HepG2 (cell line): Measurements from ENCODE around the gene ACTN1. TPM values are rescaled to one million over a fixed set of nuclear protein-coding genes. Genes with fewer than 3 reads are reported as not detected.

ENCODE experiments used
- ATAC-seq: fragments of 200-7000 bp; cut with Tn5 transposase; 3 replicates; pipeline ENCODE4 v1.9.1; 2020; ENCODE audit warnings: mild to moderate bottlenecking, moderate library complexity
- BruUV-seq: library from RNA; stranded (reverse); fragments of 400-500 nt; replicated peaks from 2 replicates; lab custom pipeline; 2021; lab: Mats Ljungman, UMichigan
- CTCF ChIA-PET: fragments of 300-600 bp; formaldehyde crosslinking; extraction: SDS; loops from one replicate; lab custom pipeline; 2021; ENCODE audit warnings: low total read pairs, inconsistent platforms, low intra/inter-chr PET ratio; lab: Yijun Ruan, JAX
- POLR2A ChIA-PET: fragments of 350-600 bp; sonication (Branson Sonifier 250); formaldehyde crosslinking; loops from one replicate; lab custom pipeline; 2020; ENCODE audit warnings: antibody characterized with exemption, inconsistent platforms; lab: Yijun Ruan, JAX
- DNase-seq: peaks from one replicate; pipeline ENCODE4 v3.0.0-alpha.2; 2015; ENCODE audit warnings: low spot score
- FAIRE-seq: peaks from 3 replicates; lab custom pipeline; 2011; peaks lifted over from hg19 to GRCh38; lab: Jason Lieb, UNC
- H2AFZ ChIP-seq: one replicate; pipeline ENCODE4 v1.6.1; 2011; ENCODE audit warnings: low read length, inconsistent platforms
- H3K27ac ChIP-seq: fragments of 300-600 bp; 3 replicates; pipeline ENCODE4 v1.8.0; 2011; ENCODE audit warnings: mixed run types, mild to moderate bottlenecking, mixed read lengths, low read length, inconsistent platforms; ENCODE audit not compliant: insufficient read depth; ENCODE audit errors: extremely low read length
- H3K27me3 ChIP-seq, 2 experiments: fragments of 200-600 bp in 1 of 2; 2 replicates in 1 of 2; 3 replicates in 1 of 2; pipeline versions ENCODE4 v1.6.0 to v1.8.0; 2011; ENCODE audit warnings: low read length in 2 of 2, mild to moderate bottlenecking in 2 of 2, moderate library complexity in 2 of 2, inconsistent platforms in 1 of 2; ENCODE audit not compliant: insufficient read depth in 2 of 2, control insufficient read depth in 1 of 2
- H3K36me3 ChIP-seq, 2 experiments: fragments of 200-600 bp in 1 of 2; replicated peaks in 1 of 2; 2 replicates in 1 of 2; 3 replicates in 1 of 2; pipeline versions ENCODE4 v1.5.1 to v1.8.0; 2011; ENCODE audit warnings: low read length in 2 of 2, inconsistent platforms in 1 of 2; ENCODE audit not compliant: insufficient read depth in 2 of 2, control insufficient read depth in 1 of 2
- H3K4me1 ChIP-seq: 2 replicates; pipeline ENCODE4 v1.5.1; 2012; ENCODE audit warnings: low read length, inconsistent platforms; ENCODE audit not compliant: insufficient read depth
- H3K4me2 ChIP-seq: 2 replicates; pipeline ENCODE4 v1.6.0; 2011; ENCODE audit warnings: low read depth, low read length, inconsistent platforms
- H3K4me3 ChIP-seq, 3 experiments: fragments of 200-600 bp in 1 of 3; sonication (generic), shearing (Covaris generic) in 1 of 3; replicated peaks in 1 of 3; 2 replicates each; pipeline ENCODE4 v1.5.1; 2011 to 2016; ENCODE audit warnings: low read length in 3 of 3, inconsistent platforms in 2 of 3, low read depth in 2 of 3, mild to moderate bottlenecking in 2 of 3, control low read depth in 1 of 3, mixed read lengths in 1 of 3; ENCODE audit not compliant: insufficient read depth in 1 of 3
- H3K79me2 ChIP-seq: one replicate; pipeline ENCODE4 v1.6.1; 2011; ENCODE audit warnings: low read length, inconsistent platforms; ENCODE audit not compliant: insufficient read depth
- H3K9ac ChIP-seq: 2 replicates; pipeline ENCODE4 v1.6.0; 2011; ENCODE audit warnings: mild to moderate bottlenecking, low read depth, low read length, inconsistent platforms; ENCODE audit not compliant: insufficient read depth
- H3K9me3 ChIP-seq: 2 replicates; pipeline ENCODE4 v1.5.1; 2012; ENCODE audit warnings: mild to moderate bottlenecking, low read length
- H4K20me1 ChIP-seq: 2 replicates; pipeline ENCODE4 v1.6.0; 2011; ENCODE audit warnings: inconsistent platforms, mild to moderate bottlenecking, low read length, moderate library complexity; ENCODE audit not compliant: insufficient read depth
- AGO2 ChIP-seq: fragments of 200-400 bp; formaldehyde crosslinking; optimal IDR thresholded peaks from 2 replicates; pipeline ENCODE3; 2017; ENCODE audit warnings: mild to moderate bottlenecking, low read depth, low read length, moderate library complexity
- GFI1 ChIP-seq: sonication (generic); formaldehyde crosslinking; IDR thresholded peaks from 2 replicates; pipeline ENCODE4 v1.5.0; 2020; ENCODE audit warnings: missing genetic modification reagents, mild to moderate bottlenecking, borderline replicate concordance
- NONO ChIP-seq, 2 experiments: fragments of 450-650 bp in 1 of 2; sonication (generic) in 1 of 2; formaldehyde crosslinking in 1 of 2; IDR thresholded peaks in 1 of 2; conservative IDR thresholded peaks in 1 of 2; 2 replicates each; pipeline versions ENCODE4 v1.6.1 to v1.8.0; 2017 to 2022; ENCODE audit warnings: mild to moderate bottlenecking in 1 of 2, missing genetic modification reagents in 1 of 2, moderate library complexity in 1 of 2
- RARG ChIP-seq: sonication (generic); formaldehyde crosslinking; IDR thresholded peaks from 2 replicates; pipeline ENCODE4 v1.4.0; 2020; ENCODE audit warnings: low read depth, mild to moderate bottlenecking, missing genetic modification reagents
- RBM22 ChIP-seq: fragments of 200-400 bp; formaldehyde crosslinking; optimal IDR thresholded peaks from 2 replicates; pipeline ENCODE3; 2017; ENCODE audit warnings: mild to moderate bottlenecking, low read length, moderate library complexity
- ZNF253 ChIP-seq: sonication (generic); formaldehyde crosslinking; IDR thresholded peaks from 2 replicates; pipeline ENCODE4 v1.8.0; 2022; ENCODE audit warnings: mild to moderate bottlenecking, missing genetic modification reagents, borderline replicate concordance
- WGBS: methylation state at CpG from one replicate; pipeline ENCODE4 v1.1.6; 2017; ENCODE audit warnings: low lambda C conversion rate; 5-methylcytosine and 5-hydroxymethylcytosine counted together
- in situ Hi-C: cut with HindIII; loops from 2 replicates; pipeline ENCODE4 v1.10.0; 2017; ENCODE audit warnings: low pct_unique_long_range_greater_than_20kb; ENCODE audit not compliant: extremely low pct_ligation_motif_present
- intact Hi-C: fragments of 100-400 bp; cut with micrococcal nuclease; formaldehyde crosslinking; loops from one replicate; pipeline ENCODE4 v1.10.0; 2022; ENCODE audit not compliant: unreplicated experiment
- polyA plus RNA-seq, 8 experiments: library from polyadenylated mRNA; depleted of rRNA in 3 of 8; stranded (reverse) in 7 of 8; unstranded in 1 of 8; fragments of >200 nt; fragmentation: Illumina TruSeq in 4 of 8; extraction: Trizol in 4 of 8; gene quantifications; 2 replicates each; pipeline versions ENCODE4 v1.2.1 to v1.2.3, GENCODE V29; 2011 to 2016; ENCODE audit warnings: low read depth in 4 of 8, missing spikeins in 1 of 8, mixed read lengths in 1 of 8; ENCODE audit not compliant: insufficient read depth in 1 of 8
- total RNA-seq, 5 experiments: library from RNA; depleted of rRNA; stranded (reverse); fragments of >200 nt; fragmentation: Illumina TruSeq; extraction: Trizol; gene quantifications; 2 replicates each; pipeline ENCODE4 v1.2.3, GENCODE V29; 2016; ENCODE audit warnings: low read depth in 1 of 5
- TF ChIP-seq, protein P1 (sequence below): sonication (generic); formaldehyde crosslinking; IDR thresholded peaks from 2 replicates; pipeline ENCODE4 v1.5.0; 2020; ENCODE audit warnings: missing genetic modification reagents, mild to moderate bottlenecking, borderline replicate concordance
- TF ChIP-seq, protein P2 (sequence below): sonication (generic); formaldehyde crosslinking; IDR thresholded peaks from 2 replicates; pipeline ENCODE4 v1.4.0; 2020; ENCODE audit warnings: mild to moderate bottlenecking, missing genetic modification reagents
- TF ChIP-seq, protein P3 (sequence below): sonication (generic); formaldehyde crosslinking; IDR thresholded peaks from 2 replicates; pipeline ENCODE4 v1.4.0; 2020; ENCODE audit warnings: missing genetic modification reagents, borderline replicate concordance

Gene ACTN1
- total and polyA plus RNA-seq, 2 of the 13 experiments (the other 11 are each of a cell fraction or from before 2014, with no cell fraction given) = 58.6 to 162 TPM

DNA sequence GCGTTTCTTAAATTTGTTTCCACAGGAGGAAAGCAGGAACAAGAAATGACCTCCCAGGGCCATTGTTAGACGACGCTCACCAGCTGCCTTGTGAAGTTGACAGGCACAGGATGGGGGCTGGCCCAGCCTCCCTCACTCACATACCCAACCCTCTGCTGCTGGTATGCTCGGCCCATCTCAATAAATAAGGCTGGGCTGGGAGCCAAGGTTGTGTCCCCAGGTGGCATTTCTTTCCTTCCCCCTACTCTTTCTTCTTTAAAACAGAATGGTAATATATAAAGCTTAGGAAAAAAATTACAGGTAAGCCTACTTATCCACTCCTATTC lies 93.0 kb downstream of the ACTN1 start:
- no peak for FAIRE-seq
- no peak for ATAC-seq
- no peaks in the 10 kb centered on the region for H3K79me2 ChIP-seq
- CTCF ChIA-PET = no interaction called here
- H3K4me2 ChIP-seq = no peak overlapping the region
- H3K4me3 ChIP-seq = no peak overlapping the region
- no peaks in the 10 kb centered on the region for H3K27me3 ChIP-seq
- TF ChIP-seq, protein P1, sequence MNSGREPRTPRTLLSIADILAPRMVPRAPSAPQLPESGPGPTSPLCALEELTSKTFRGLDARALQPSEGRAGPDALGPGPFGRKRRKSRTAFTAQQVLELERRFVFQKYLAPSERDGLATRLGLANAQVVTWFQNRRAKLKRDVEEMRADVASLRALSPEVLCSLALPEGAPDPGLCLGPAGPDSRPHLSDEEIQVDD (CRISPR knock-in tag) = no peak
- peak; percentile 91 for TF ChIP-seq RBM22
- no peaks in the 10 kb centered on the region for H4K20me1 ChIP-seq
- H3K36me3 ChIP-seq = peaks cover 49 to 83% of the 10 kb centered on the region in 2 experiments
- 91% methylated on average over 4 of the region's 4 CpGs for WGBS
- H3K4me1 ChIP-seq = peaks cover 33% of the 10 kb centered on the region
- no peak overlapping the region for H3K27ac ChIP-seq
- H3K9ac ChIP-seq = no peak overlapping the region
- H2AFZ ChIP-seq = no peak overlapping the region
- H3K9me3 ChIP-seq = no peaks in the 10 kb centered on the region
- no peak for DNase-seq
- intact Hi-C loops = no loop called here
- no TSS peak for BruUV-seq
- in situ Hi-C loops = no loop called here
- POLR2A ChIA-PET = no interaction called here

GRCh38 chr14:68885226-68886108 lies 93.6 kb downstream of the ACTN1 start:
- no peaks in the 10 kb centered on the region for H4K20me1 ChIP-seq
- H3K4me1 ChIP-seq = peaks cover 33% of the 10 kb centered on the region
- in situ Hi-C loops (no loop called here), intact Hi-C loops (no loop called here)
- peaks cover 50 to 83% of the 10 kb centered on the region in 2 experiments for H3K36me3 ChIP-seq
- FAIRE-seq (no peak), DNase-seq (no peak), ATAC-seq (peak; percentile 4)
- POLR2A ChIA-PET = interaction anchor here (0.6 kb wide), 1 partner anchor 157 kb away, joined by 3 read pairs; no protein-coding TSS in a partner anchor
- CTCF ChIA-PET = no interaction called here
- 98% methylated on average over 9 of the region's 22 CpGs for WGBS
- H3K4me2 ChIP-seq = no peak overlapping the region
- BruUV-seq = no TSS peak
- no peaks in the 10 kb centered on the region for H3K79me2 ChIP-seq
- H3K27ac ChIP-seq = no peak overlapping the region
- no peak overlapping the region for H2AFZ ChIP-seq
- H3K9me3 ChIP-seq = no peaks in the 10 kb centered on the region
- H3K27me3 ChIP-seq = no peaks in the 10 kb centered on the region
- no peak overlapping the region for H3K4me3 ChIP-seq
- H3K9ac ChIP-seq = no peak overlapping the region
- TF ChIP-seq ZNF253 (CRISPR knock-in tag) (no peak), GFI1 (CRISPR knock-in tag) (no peak), NONO (IDR thresholded peaks at IDR 0.05) (no peak), NONO (CRISPR knock-in tag; conservative IDR thresholded peaks at IDR 0.05) (no peak), AGO2 (peak; percentile 50), RARG (CRISPR knock-in tag) (no peak)
- TF ChIP-seq, protein P2, sequence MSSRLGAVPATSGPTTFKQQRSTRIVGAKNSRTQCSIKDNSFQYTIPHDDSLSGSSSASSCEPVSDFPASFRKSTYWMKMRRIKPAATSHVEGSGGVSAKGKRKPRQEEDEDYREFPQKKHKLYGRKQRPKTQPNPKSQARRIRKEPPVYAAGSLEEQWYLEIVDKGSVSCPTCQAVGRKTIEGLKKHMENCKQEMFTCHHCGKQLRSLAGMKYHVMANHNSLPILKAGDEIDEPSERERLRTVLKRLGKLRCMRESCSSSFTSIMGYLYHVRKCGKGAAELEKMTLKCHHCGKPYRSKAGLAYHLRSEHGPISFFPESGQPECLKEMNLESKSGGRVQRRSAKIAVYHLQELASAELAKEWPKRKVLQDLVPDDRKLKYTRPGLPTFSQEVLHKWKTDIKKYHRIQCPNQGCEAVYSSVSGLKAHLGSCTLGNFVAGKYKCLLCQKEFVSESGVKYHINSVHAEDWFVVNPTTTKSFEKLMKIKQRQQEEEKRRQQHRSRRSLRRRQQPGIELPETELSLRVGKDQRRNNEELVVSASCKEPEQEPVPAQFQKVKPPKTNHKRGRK (CRISPR knock-in tag) = no peak
- TF ChIP-seq, protein P3, sequence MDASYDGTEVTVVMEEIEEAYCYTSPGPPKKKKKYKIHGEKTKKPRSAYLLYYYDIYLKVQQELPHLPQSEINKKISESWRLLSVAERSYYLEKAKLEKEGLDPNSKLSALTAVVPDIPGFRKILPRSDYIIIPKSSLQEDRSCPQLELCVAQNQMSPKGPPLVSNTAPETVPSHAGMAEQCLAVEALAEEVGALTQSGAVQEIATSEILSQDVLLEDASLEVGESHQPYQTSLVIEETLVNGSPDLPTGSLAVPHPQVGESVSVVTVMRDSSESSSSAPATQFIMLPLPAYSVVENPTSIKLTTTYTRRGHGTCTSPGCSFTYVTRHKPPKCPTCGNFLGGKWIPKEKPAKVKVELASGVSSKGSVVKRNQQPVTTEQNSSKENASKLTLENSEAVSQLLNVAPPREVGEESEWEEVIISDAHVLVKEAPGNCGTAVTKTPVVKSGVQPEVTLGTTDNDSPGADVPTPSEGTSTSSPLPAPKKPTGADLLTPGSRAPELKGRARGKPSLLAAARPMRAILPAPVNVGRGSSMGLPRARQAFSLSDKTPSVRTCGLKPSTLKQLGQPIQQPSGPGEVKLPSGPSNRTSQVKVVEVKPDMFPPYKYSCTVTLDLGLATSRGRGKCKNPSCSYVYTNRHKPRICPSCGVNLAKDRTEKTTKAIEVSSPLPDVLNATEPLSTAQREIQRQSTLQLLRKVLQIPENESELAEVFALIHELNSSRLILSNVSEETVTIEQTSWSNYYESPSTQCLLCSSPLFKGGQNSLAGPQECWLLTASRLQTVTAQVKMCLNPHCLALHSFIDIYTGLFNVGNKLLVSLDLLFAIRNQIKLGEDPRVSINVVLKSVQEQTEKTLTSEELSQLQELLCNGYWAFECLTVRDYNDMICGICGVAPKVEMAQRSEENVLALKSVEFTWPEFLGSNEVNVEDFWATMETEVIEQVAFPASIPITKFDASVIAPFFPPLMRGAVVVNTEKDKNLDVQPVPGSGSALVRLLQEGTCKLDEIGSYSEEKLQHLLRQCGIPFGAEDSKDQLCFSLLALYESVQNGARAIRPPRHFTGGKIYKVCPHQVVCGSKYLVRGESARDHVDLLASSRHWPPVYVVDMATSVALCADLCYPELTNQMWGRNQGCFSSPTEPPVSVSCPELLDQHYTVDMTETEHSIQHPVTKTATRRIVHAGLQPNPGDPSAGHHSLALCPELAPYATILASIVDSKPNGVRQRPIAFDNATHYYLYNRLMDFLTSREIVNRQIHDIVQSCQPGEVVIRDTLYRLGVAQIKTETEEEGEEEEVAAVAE (CRISPR knock-in tag) = no peak
